H1 (cell line): ENCODE data around the gene ICAM2. TPM values are rescaled to one million over a fixed set of nuclear protein-coding genes. Genes with fewer than 3 reads are reported as not detected.

Source experiments
- CTCF ChIA-PET: fragments of 300-600 bp; sonication (Branson Sonifier 250); formaldehyde crosslinking; loops from one replicate; lab custom pipeline; 2021; ENCODE audit not compliant: partially characterized antibody; lab: Charles Lee
- POLR2A ChIA-PET: fragments of 300-600 bp; sonication (Branson Sonifier 250); formaldehyde crosslinking; loops from one replicate; lab custom pipeline; 2021; ENCODE audit warnings: inconsistent platforms; ENCODE audit not compliant: partially characterized antibody; lab: Charles Lee
- DNase-seq, 2 experiments: peaks; one replicate each; pipeline versions ENCODE4 v3.0.0 to v3.0.0-alpha.2; 2010 to 2022; ENCODE audit warnings: low spot score in 2 of 2, low read depth in 1 of 2, mixed read lengths in 1 of 2
- FAIRE-seq: peaks from 2 replicates; lab custom pipeline; 2011; peaks lifted over from hg19 to GRCh38; lab: Jason Lieb, UNC
- H2AFZ ChIP-seq: 2 replicates; pipeline ENCODE4 v1.8.1; 2012; ENCODE audit warnings: low read length, inconsistent platforms
- H2AK5ac ChIP-seq: 2 replicates; pipeline ENCODE4 v1.6.1; 2013; ENCODE audit warnings: low read depth, low read length
- H2BK120ac ChIP-seq: replicated peaks from 2 replicates; pipeline ENCODE3; 2013; ENCODE audit warnings: low read depth, low read length, inconsistent platforms
- H2BK12ac ChIP-seq: 2 replicates; pipeline ENCODE4 v1.6.1; 2013; ENCODE audit warnings: low read depth, low read length
- H2BK15ac ChIP-seq: 2 replicates; pipeline ENCODE4 v1.6.1; 2013; ENCODE audit warnings: low read length
- H2BK20ac ChIP-seq: 2 replicates; pipeline ENCODE4 v1.6.1; 2013; ENCODE audit warnings: low read length
- H2BK5ac ChIP-seq: 2 replicates; pipeline ENCODE4 v1.6.1; 2013; ENCODE audit warnings: low read depth, low read length
- H3K14ac ChIP-seq: 2 replicates; pipeline ENCODE4 v1.6.1; 2013; ENCODE audit warnings: inconsistent platforms; ENCODE audit not compliant: insufficient read length
- H3K18ac ChIP-seq: 2 replicates; pipeline ENCODE4 v1.6.1; 2013; ENCODE audit warnings: low read length; ENCODE audit errors: extremely low read depth
- H3K23ac ChIP-seq: 2 replicates; pipeline ENCODE4 v1.6.1; 2013; ENCODE audit warnings: inconsistent platforms; ENCODE audit not compliant: insufficient read length
- H3K23me2 ChIP-seq: 2 replicates; pipeline ENCODE4 v1.6.1; 2013; ENCODE audit warnings: low read depth, low read length
- H3K27ac ChIP-seq: 2 replicates; pipeline ENCODE4 v1.6.1; 2011; ENCODE audit warnings: low read depth, low read length, inconsistent platforms
- H3K27me3 ChIP-seq, 4 experiments: replicated peaks in 1 of 4; 1 replicate in 1 of 4; 2 replicates in 3 of 4; pipeline versions ENCODE4 v1.6.1 to v1.8.1; 2011 to 2013; ENCODE audit warnings: low read length in 3 of 4, mild to moderate bottlenecking in 3 of 4, inconsistent platforms in 2 of 4, mixed read lengths in 2 of 4, moderate library complexity in 1 of 4; ENCODE audit not compliant: control insufficient read depth in 3 of 4, insufficient read depth in 3 of 4; ENCODE audit errors: extremely low read depth in 1 of 4
- H3K36me3 ChIP-seq, 4 experiments: 2 replicates each; pipeline versions ENCODE4 v1.6.1 to v1.8.1; 2011 to 2013; ENCODE audit warnings: mild to moderate bottlenecking in 4 of 4, low read length in 3 of 4, moderate library complexity in 2 of 4, control low read depth in 1 of 4, inconsistent platforms in 1 of 4; ENCODE audit not compliant: insufficient read depth in 4 of 4, control insufficient read depth in 2 of 4
- H3K4ac ChIP-seq: replicated peaks from 2 replicates; pipeline ENCODE3; 2013; ENCODE audit warnings: low read length, low read depth, mixed read lengths, inconsistent platforms; ENCODE audit not compliant: insufficient read length
- H3K4me1 ChIP-seq, 4 experiments: replicated peaks in 1 of 4; 1 replicate in 1 of 4; 2 replicates in 3 of 4; pipeline versions ENCODE4 v1.6.1 to v1.8.1; 2011 to 2013; ENCODE audit warnings: low read length in 3 of 4, inconsistent platforms in 2 of 4, mixed read lengths in 1 of 4; ENCODE audit not compliant: insufficient read depth in 4 of 4, control insufficient read depth in 3 of 4
- H3K4me2 ChIP-seq, 2 experiments: 2 replicates each; pipeline versions ENCODE4 v1.6.1 to v1.8.1; 2011 to 2013; ENCODE audit warnings: low read depth in 2 of 2, low read length in 2 of 2, control low read depth in 1 of 2, inconsistent platforms in 1 of 2, mild to moderate bottlenecking in 1 of 2; ENCODE audit not compliant: insufficient read depth in 1 of 2
- H3K4me3 ChIP-seq, 4 experiments: fragments of 200-600, 300-600 bp in 1 of 4; sonication (generic), shearing (Covaris generic), sonication (Bioruptor Twin) in 1 of 4; 2 replicates each; pipeline versions ENCODE4 v1.5.1 to v1.8.1; 2011 to 2016; ENCODE audit warnings: low read length in 4 of 4, low read depth in 3 of 4, control low read depth in 2 of 4, inconsistent platforms in 2 of 4, mild to moderate bottlenecking in 2 of 4, mixed read lengths in 1 of 4, moderate library complexity in 1 of 4; ENCODE audit not compliant: insufficient read depth in 2 of 4; ENCODE audit errors: extremely low read depth in 1 of 4
- H3K56ac ChIP-seq: replicated peaks from 2 replicates; pipeline ENCODE3; 2013; ENCODE audit warnings: low read depth, mild to moderate bottlenecking, mixed read lengths, low read length, inconsistent platforms; ENCODE audit not compliant: insufficient read length
- H3K79me1 ChIP-seq: 2 replicates; pipeline ENCODE4 v1.6.1; 2013; ENCODE audit warnings: low read depth, low read length, control low read depth
- H3K79me2 ChIP-seq, 2 experiments: 2 replicates each; pipeline versions ENCODE4 v1.6.1 to v1.8.1; 2012 to 2013; ENCODE audit warnings: low read length in 2 of 2, mild to moderate bottlenecking in 2 of 2, inconsistent platforms in 1 of 2; ENCODE audit not compliant: insufficient read depth in 2 of 2, control insufficient read depth in 1 of 2
- H3K9ac ChIP-seq, 4 experiments: replicated peaks in 1 of 4; 1 replicate in 1 of 4; 2 replicates in 3 of 4; pipeline versions ENCODE4 v1.6.1 to v1.8.1; 2011 to 2013; ENCODE audit warnings: low read depth in 3 of 4, low read length in 3 of 4, control low read depth in 2 of 4, mild to moderate bottlenecking in 2 of 4, moderate library complexity in 2 of 4, inconsistent platforms in 1 of 4; ENCODE audit errors: extremely low read depth in 1 of 4
- H3K9me3 ChIP-seq, 2 experiments: 2 replicates each; pipeline versions ENCODE4 v1.6.1 to v1.8.1; 2012 to 2013; ENCODE audit warnings: mild to moderate bottlenecking in 2 of 2, moderate library complexity in 2 of 2, control low read depth in 1 of 2, inconsistent platforms in 1 of 2, low read depth in 1 of 2, low read length in 1 of 2, mixed read lengths in 1 of 2; ENCODE audit not compliant: insufficient read depth in 2 of 2
- H4K20me1 ChIP-seq, 2 experiments: replicated peaks in 1 of 2; 2 replicates each; pipeline versions ENCODE3 to v1.8.1; 2011 to 2013; ENCODE audit warnings: inconsistent platforms in 2 of 2, low read length in 2 of 2, mild to moderate bottlenecking in 1 of 2; ENCODE audit not compliant: insufficient read depth in 2 of 2, control insufficient read depth in 1 of 2
- H4K5ac ChIP-seq: 2 replicates; pipeline ENCODE4 v1.6.1; 2013; ENCODE audit warnings: low read length, low read depth, mixed read lengths, inconsistent platforms; ENCODE audit not compliant: insufficient read length
- H4K8ac ChIP-seq: 2 replicates; pipeline ENCODE4 v1.8.0; 2013; ENCODE audit warnings: mild to moderate bottlenecking, moderate library complexity, low read length, inconsistent platforms; ENCODE audit not compliant: insufficient read depth; ENCODE audit errors: extremely low read depth
- H4K91ac ChIP-seq: replicated peaks from 2 replicates; pipeline ENCODE3; 2013; ENCODE audit warnings: low read length, mixed read lengths, inconsistent platforms; ENCODE audit not compliant: insufficient read length
- YY1 ChIP-seq: IDR thresholded peaks from 2 replicates; pipeline ENCODE4 v1.6.1; 2011; ENCODE audit warnings: low read depth, mild to moderate bottlenecking, low read length
- WGBS, 2 experiments: shearing (Covaris generic) in 1 of 2; methylation state at CpG; one replicate each; pipeline versions ENCODE4 v1.1.6 to v1.1.7; 2013 to 2015; ENCODE audit warnings: low lambda C conversion rate in 2 of 2, mixed read lengths in 2 of 2, inconsistent platforms in 1 of 2, low coverage in 1 of 2, missing lambda C conversion rate in 1 of 2; ENCODE audit not compliant: insufficient replicate concordance in 2 of 2, insufficient coverage in 1 of 2, insufficient read length in 1 of 2; ENCODE audit errors: extremely low coverage in 1 of 2, missing lambda C conversion rate in 1 of 2; 5-methylcytosine and 5-hydroxymethylcytosine counted together
- polyA plus RNA-seq, 7 experiments: library from polyadenylated mRNA; depleted of rRNA in 3 of 7; stranded (reverse) in 5 of 7; unstranded in 2 of 7; fragments of >200 nt in 5 of 7; fragments of 200-250 nt in 2 of 7; gene quantifications; 1 replicate in 5 of 7; 2 replicates in 1 of 7; 4 replicates in 1 of 7; pipeline versions ENCODE4 v1.2.1 to v1.2.3, GENCODE V29; 2011 to 2013; ENCODE audit warnings: missing spikeins in 2 of 7, mixed read lengths in 2 of 7
- total RNA-seq: library from RNA; stranded (reverse); fragmentation: NEBNext Ultra II Directional; extraction: Animal tissue kit (Norgen Biotek cat#: 25700); gene quantifications from 2 replicates; pipeline ENCODE4 v1.2.1, GENCODE V29; 2021

ICAM2 gene
- total and polyA plus RNA-seq, 2 of the 8 experiments (the other 6 are each of a cell fraction or from before 2014, with no cell fraction given) = 0.45 to 0.63 TPM

DNA sequence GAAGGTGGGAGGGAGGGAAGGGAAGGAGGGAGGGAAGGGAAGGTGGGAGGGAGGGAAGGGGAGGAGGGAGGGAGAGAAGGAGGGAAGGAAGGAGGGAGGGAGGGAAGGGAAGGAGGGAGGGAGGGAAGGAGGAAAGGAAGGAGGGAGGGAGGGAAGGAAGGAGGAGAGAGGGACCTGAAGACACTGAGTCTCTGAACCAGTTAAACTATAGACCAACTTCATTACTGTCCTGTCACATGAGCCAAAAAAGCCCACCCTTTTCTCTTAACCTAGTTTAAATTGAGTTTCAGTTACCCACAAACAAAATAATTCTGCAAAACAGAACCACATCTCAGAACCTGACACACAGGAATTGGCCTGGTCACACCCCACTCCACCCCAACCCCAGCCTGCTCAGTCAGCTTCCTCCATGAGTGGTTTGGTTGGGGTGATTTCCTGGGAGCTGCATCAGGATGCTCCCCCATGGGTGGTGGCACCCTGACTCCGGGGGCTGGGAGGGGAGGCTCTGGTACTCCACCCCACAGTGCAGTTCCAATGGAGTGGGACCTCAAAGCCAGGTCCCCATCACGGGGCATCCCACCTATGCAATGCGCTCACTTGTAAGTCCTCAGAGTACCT lies 27.0 kb downstream of the ICAM2 start:
- Histone ChIP-seq H4K8ac (no peak overlapping the region), H2AK5ac (no peak overlapping the region; the same call in 1 of the 2 replicates), H3K4me3 (no peak overlapping the region), H3K9me3 (no peaks in the 10 kb centered on the region), H4K91ac (no peak overlapping the region), H3K4me2 (no peak overlapping the region), H3K27me3 (peaks cover 0 to 14% (median 10%) of the 10 kb centered on the region in 4 experiments; a peak in 4 of 7 replicates), H3K4me1 (peaks cover 5 to 23% (median 12%) of the 10 kb centered on the region in 4 experiments), H2BK5ac (no peak overlapping the region), H3K36me3 (no peaks in the 10 kb centered on the region), H2BK20ac (no peak overlapping the region), H3K18ac (no peak overlapping the region), H3K23ac (no peak overlapping the region), H3K56ac (no peak overlapping the region), H3K9ac (no peak overlapping the region), H4K20me1 (no peaks in the 10 kb centered on the region), H3K79me2 (no peaks in the 10 kb centered on the region), H2BK120ac (no peak overlapping the region), H4K5ac (no peak overlapping the region), H3K23me2 (peaks cover 4% of the 10 kb centered on the region; the same call in 1 of the 2 replicates), H2AFZ (no peak overlapping the region), H3K4ac (no peak overlapping the region), H2BK15ac (no peak overlapping the region), H3K79me1 (no peaks in the 10 kb centered on the region), H2BK12ac (no peak overlapping the region), H3K14ac (no peak overlapping the region), H3K27ac (no peak overlapping the region)
- DNase-seq (no peak), FAIRE-seq (no peak)
- WGBS, 2 experiments = 87% methylated on average over 3 of the region's 3 CpGs; no CpG with 5 or more reads in 1 of the 2 experiments
- ChIA-PET POLR2A (interaction anchor here (0.8 to 1.8 kb wide), 3 partner anchors 11 to 155 kb away, joined by 3 to 4 read pairs (median 4); no protein-coding TSS in a partner anchor), CTCF (interaction anchor here (0.6 to 6.5 kb wide), 14 partner anchors 12 to 110 kb away, joined by 3 to 67 read pairs (median 4); partner anchors contain the start of genes CSHL1 and GH1)
- no peak for TF ChIP-seq YY1
